GM21529 (cell line): ENCODE data around the gene TNS1.

Source experiments
- ATAC-seq: cut with Tn5 transposase; IDR thresholded peaks from one replicate; pipeline ENCODE4 v1.9.1; 2021; ENCODE audit not compliant: unreplicated experiment

TNS1 gene

DNA sequence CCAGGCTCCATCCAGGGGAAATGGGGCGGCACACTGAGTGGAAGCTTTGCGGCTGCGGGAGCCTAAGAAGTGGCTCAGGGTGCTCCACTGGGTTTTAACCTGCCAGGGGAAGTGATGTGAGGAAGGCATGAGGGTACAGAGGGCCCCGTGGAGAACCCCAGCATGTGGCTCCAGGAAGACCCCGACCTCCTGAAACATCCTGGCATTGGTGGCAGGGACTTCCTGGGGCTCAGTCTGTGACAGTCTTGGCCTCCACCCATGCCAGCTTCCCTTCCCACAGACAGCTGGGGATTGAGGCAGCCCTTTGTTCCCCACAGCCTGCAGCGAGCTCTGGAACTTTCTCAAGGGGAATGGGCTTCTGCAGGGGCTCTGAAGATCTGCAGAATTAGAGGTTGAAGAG, 146.6 kb downstream of the TNS1 start:
- no peak for ATAC-seq

DNA sequence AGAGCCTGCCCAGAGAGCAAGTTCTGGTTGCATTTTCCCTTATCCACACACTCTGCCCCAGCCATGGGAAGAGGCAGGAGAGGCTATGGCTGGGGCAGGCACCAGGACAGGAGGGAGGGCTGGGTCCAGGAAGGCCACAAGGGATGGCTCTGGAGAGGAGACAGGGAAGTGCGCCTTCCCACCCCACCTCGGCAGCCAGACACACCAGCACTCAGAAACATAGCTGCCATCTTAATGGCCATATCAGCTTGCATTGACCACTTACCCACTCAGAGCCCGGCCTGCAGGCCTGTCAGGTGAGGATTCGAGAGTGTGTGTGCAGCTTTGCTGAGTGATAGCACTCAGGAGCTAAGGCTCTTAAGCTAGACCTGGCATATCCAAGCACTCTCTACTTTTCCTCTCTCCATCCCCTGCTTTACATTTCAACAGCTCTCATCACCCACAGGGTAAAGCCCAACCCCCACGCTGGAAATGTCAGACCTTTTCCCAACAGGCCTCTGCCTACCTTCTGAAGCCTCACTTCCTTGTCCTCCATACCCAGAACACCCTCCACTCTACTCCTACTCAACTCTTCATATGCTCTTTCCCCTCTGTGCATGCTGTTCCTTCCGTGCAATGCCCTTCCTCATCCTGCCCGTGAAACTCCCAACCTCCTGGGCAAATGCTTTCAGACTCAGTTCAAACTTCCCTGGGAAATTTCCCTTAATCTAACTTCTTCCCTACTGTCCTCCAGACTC, 147.9 kb downstream of the TNS1 start:
- ATAC-seq, result no peak

DNA sequence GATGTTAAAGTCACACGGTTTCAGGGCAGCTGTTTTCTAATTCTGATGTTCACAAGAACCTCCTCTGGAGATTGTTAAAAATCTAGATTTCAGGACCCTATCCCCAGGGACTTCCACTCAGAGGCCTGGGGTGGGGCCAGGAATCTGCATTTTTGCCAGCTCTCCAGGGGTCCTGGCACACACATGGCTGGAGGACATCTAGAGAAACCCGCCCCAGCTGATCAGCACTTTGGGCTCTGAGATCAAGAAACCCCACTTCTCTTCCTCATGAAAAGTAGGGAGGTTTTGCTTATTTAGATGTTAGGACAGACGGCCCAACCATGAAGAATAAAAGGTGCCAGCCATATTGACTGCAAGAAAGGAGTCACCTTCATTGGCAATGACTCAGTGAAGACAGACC, 148.8 kb downstream of the TNS1 start:
- no peak for ATAC-seq

DNA sequence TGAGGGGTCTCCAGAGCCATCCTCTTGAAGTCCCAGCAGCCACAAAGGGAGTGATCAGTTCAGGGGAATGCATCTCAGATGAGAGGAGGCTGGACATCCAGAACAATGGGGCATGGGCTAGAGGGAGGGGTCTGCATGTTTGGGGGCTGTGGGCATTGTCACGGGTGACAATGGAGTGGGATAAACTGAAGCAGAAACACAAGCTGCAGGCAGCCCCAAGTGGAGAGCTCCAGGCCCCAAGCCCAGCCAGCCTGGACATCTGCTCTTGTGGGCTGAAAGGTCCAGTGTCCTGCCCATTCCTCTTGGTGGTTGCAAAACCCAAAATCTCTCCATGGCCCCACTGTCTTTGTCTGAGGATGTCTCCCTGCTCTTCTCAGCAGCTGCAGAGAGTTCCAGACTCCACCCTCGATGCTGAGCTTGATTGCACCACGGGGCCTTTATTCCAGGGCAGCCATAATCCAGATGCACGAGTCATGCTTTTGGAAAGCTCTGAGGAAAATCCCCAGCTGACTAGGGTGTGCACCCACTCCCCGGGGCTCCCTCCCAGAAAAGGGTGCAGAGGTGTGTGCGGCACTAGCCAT, 149.4 kb downstream of the TNS1 start:
- ATAC-seq, result no peak

DNA sequence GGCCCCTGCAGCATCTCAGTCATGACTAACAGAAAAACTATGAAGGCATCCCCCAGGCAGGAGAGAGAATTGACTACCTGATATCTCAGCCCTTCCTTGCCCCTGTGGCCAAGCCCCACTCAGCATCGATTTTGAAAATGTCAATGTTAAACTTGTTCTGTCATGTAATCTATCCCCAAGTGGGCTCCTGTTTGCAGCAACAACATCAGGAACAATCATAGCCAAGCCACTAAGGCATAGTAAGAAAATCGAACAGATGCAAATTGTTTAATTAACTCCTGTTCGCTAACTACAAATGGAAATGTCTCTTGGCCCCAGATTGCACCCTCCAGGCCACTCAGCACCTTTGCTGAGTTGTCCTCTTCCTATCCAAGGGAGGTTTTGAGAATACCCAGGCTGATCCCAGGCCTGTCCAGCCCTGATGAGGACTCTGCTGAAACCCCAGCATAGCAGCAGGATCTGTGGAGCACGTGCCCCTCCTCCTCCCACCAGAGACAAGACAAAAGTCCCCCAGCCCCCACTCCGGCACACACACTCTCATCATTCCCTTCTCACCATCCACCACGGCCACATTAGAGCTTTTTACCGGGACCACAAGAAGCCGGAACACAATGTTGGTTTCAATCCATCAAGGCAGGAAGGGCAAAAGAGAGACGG, 150.1 kb downstream of the TNS1 start:
- no peak for ATAC-seq

DNA sequence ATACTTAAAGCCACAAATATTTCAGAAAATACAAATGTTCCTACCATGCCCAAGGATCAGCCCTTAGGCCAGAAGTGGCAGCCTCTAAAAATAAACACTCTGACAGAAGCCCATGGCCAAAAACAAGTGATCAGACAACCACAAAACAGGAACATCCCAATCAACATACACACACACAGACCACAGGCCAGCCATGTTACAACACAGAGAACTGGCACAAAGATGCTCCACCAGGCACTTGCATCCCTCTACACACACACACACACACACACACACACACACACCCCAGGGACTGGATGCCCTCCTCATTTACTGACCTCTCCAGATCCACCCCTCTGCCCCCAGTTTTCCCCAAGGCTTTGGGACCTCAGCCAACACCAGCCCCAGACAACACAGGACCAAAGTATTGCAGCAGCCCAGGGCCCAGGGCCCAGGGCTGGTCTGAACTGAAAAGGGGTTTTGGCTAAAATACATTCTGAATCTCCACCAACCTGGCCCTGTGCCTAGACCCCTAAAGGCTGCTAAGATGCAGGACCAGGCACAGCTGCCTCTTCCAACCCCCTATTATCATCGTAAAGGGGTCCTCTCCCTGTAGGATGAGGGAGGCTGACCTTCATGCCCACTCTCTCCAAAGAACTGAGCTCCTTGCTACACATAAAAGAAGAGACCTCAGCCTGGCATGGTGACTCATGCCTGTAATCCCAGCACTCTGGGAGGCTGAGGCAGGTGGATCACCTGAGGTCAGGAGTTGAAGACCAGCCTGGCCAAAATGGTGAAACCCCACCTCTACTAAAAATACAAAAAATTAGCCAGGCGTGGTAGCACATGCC, 151.4 kb downstream of the TNS1 start:
- ATAC-seq, result no peak

DNA sequence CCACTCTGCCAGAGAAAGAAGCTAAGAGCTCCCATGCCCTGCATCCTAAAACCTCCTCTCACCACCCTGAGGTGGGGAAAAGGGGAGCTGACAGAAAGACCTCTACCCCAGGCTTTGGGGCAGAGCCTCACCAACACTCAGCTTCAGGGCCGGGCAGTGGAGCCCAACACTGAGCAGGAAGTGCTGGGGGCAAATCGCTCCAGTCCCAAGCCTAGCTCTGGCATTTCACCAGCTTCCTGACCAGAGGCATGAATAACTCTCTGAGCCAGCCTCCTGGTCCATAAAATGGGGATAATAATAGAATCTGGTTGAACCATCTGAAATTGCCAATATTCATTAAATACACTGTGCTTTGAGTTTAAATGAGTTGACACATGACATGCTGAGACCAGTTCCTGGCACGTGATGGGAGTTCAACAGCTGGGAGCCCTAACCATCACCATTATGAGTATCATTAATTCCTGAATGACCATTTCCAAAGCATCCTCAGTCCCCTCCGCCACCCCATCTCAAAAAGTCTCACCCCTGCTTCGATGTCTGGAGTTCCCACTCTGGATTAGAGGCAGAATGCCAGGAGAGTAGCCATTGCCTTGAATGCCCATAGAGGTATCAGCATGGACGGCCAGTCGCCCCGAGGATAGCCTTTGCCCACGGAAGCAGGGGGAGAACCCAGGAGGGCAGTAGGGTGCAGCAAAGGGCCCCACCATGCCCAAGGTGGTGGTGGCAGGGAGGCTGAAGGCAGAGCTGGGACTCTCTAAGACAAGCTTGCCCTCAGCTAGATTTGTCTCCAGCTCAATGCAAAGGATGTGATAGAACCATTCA, 153.4 kb downstream of the TNS1 start:
- no peak for ATAC-seq

DNA sequence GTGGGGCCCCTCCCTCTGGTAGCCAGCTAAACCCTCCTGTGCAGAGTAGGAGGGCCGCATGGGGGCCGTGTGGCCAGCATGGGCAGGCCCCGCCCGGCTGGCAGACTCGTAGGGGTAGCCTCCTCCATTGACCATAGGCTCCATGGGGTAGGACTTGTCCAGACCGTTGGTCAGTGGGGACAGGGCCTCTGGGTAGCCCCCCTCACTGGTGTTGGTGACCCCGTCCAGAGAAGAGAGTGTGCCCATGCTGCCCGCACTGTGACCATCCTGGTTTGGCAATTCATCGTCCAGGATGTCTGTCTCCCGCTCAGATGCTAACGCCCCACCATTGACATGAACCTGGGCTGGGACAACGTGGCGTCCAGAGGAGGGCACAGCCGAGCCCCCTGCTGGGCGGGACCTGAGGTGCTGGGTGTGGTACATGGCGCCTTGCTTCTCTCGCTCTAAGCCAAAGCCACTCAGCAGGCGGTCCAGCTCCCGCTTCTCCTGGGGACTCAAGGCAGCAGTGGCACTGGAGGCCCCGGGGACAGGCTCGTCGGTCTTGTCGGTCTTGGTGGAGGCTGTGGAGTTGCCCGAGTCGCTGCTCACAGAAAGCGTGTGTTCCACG, 154.3 kb downstream of the TNS1 start:
- ATAC-seq, result no peak

DNA sequence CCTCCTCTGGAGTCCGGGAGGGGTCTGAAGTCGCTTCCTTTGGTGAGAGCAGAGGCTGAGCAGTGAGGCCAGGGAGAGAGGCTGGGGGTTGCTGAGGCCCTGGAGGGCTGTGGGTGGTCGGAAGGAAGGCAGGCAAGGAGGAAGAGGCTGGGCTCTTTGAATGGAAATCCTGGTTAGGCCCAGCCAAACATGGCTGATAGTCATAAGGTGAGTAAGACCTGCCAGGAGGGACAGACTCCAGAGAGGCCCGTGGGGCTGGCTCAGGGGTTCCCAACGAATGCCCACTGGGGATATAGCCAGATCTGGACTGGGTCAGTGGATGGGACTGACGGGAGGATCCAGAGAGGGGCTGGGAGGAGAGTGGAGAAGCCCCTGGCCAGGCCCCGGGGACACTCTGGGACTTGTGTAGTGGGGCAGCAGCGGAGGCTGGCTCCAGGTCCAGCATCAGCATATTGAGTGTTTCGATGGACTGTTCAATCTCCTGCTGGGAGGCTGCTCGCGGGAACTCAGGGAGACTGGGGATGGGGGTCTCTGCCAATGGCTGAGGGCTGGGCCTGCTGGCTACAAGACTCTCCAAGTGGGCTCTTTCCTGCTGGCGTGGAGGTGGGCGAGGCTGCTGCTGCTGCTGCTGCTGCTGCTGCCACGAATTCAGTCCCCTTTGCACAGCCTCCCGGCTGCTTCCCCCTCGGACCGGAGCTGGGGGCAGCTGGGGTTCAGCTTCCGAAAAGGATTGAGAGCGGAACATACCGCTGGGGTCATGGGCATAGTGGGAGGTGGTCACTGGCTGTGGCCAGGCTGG, 155.0 kb downstream of the TNS1 start:
- no peak for ATAC-seq

DNA sequence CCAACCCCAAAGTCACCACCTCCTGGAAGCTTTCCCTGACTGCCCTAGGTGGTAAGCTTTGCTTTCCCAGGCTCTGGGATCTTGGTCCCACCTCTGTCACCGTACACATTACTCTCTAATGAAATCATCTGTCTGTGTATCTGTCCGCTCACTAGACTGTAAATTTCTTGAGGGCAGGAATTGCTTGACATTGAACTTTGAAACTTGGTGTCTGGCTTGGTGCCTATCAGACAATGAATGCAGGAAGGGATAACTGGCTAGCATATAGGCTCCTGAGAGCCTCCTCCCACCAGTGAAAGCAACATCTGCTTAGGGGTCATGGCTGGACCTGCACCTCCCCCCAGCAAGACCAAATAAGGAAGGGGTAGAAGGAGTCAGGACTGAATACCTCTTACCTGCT, 155.7 kb downstream of the TNS1 start:
- ATAC-seq, result no peak

DNA sequence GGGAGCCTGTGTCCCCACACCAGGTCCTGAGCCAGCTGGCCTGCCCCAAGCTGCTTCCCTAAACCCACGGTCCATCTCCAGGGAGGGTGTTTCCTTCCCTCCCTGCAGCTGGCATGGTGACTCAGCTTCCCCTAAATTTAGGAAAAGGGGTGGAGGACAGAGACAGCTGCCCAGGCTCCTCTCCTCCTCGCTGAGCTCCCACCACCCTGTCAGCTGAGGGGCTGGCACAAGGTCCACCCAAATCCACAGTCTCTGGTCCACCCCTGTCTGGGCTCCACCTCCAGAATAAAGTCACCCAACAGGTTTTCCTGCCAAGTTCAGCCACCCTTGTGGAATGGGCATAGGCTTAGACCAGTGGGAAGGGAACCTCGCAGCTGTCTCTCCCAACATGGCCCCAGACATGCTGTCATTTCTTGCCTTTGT, 156.5 kb downstream of the TNS1 start:
- no peak for ATAC-seq

DNA sequence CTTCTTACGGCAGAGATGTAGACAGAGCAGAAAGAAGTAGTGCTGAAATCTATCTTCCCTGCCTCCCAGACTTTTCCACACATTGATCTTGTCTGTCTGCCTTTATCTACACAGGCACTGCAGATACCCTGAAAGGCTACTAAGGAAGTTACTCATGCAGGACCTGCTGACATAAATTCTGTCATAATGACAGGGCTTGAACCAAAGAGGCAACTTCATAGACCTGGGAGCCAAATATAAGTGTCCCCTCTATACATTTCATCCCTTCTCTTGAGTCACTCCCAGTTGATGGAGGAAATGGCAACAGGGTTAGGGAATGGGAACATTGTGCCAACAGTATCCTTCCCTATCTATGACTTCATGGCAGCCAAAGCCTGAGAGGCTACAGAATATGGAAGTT, 157.5 kb downstream of the TNS1 start:
- ATAC-seq, result no peak

DNA sequence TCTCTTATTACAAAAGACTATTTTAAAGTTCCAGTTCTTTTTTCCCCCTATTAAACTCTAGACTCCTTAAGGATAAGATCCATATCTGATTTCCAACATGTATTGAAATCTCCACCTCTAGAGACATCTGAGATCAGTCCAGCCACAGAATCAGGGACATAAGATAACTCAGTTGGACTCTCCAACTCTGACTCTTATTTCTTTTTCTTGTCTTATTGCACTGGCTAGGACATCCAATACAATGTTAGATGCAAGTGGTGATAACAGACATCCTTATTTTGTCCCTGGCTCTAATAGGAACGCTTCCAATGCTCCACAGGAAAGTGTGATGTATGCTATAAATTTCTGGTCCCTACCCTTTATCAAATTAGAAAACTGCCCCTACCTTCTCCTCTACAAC, 158.1 kb downstream of the TNS1 start:
- no peak for ATAC-seq

DNA sequence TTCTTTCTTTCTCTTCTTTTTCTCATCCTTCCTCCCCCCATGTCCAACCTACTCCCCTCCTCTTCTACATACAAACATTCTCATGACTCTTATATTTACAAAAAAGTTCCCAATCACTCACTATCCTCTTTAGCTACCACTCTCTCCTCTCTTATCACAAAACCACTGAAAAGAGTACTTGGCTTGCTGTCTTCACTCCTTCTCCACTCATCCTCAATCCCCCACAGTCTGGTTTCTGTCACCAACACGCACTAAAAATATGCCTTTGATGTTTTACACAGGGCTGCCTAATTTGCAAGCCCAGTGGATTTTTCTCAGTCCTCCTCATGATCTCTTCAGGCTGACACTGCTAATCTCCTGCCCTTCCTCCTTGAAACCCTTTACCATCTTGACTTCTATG, 159.5 kb downstream of the TNS1 start:
- ATAC-seq, result no peak

DNA sequence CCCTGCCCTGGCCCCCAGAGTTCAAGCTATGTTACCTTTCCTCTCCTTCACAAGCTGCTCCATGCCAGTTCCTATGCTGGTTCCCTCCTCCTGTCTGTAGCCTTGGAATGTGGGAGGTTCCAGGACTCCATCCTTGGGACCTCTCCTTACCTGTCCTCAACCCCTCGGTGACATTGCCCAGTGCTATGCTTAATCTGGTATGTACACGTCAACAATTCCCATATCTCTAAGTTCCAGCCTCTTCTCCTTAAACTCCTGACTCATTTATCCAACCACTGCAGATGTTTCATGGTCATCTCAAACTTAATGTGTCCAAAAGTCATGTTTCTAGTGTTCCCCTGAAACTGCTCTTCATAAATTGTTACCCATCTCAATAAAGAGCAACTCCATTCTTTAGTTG, 160.8 kb downstream of the TNS1 start:
- ATAC-seq, result no peak

DNA sequence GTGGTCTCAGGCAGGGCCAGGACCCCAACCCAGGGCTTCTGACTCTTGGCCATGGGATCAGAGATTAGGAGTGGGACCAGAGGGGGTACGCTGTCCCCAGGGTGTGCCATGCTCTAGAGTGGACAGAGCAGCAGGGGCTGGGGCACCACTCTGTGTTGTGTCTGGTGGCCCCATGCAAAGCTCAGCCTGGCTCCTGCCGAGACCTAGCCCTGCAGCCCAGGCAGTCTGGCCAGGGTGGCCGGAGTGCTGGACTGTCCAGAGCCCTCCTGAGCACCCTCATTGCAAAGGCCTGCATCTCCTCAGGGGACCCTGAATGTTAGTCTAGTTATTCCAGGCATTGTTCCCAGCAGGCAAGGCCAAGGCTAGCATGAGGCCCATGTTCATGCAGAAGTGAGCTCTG, 162.3 kb downstream of the TNS1 start:
- ATAC-seq, result no peak

DNA sequence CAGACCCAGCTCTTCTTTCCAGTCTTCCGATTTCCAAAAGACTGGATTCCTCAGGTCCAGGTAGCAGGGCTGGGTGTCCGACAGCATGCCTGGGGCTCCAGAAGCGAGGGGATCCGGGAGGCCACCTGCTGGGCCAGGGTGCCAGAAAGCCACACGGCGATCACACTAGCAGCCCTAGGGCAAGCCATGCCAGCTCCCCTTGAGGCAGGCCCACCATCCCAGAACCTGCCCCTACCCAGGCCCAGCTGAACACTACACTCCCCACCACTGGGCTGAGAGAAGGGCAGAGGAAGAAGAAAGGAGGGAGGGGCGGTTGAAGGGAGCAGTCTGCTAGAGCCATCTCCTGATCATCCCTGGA, 163.1 kb downstream of the TNS1 start:
- ATAC-seq, result no peak

DNA sequence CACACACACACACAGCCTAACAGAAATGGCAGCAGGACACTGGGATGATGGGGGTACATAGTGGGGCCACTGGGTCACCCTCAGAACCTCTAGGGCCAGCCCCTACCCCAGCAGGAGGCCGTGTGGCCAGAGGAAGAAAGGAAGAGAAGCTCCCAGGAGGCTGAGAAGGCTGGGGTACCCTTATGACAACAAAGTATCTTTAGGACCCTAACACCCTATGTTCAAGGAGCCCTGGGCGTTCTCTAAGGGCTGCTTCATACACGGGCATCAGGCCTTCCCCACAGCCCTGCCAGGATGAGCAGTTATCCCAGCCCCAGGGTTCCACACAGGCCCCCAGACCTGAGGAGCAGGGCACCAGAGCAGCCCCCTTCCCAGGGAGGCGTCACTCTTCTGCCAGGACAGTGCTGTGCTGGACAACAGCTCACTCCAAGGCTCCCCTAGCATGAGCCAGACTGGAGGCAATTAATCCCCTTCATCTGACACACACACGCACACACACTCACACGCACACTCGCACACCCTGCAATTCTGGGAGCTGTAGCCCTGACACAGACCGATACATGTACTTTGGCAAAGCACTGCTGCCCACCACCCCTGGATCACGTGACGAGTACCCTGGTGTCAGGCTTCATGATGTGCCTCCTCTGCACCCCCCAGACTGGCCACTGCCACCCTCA, 163.6 kb downstream of the TNS1 start:
- ATAC-seq, result no peak

DNA sequence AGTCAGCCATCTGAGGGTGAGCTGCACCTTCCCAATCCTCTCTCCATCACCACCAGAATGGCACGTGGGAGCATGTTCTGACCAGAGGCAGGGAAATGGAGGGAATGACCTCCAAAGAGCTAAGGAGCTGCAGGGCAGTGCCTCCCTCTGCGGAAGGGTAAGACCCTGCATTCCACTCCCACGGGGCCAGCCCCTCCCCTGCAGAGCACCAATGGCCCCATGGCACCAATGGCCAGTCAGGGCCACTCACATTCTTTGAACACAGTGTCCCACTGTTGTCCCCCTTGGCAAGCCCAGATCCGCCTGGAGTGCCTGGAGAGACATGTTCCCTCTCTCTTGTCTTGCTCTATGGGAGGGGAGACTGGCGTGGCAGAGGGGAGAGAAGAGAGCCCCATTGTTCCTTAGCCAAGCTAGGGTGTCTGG, 164.4 kb downstream of the TNS1 start:
- ATAC-seq, result no peak
